Left ventricle myocardium inferior (tissue), 1 donor: Measurements from ENCODE around the gene CHP2. TPM values are rescaled to one million over a fixed set of nuclear protein-coding genes. Genes with fewer than 3 reads are reported as not detected.
"Not testable (repeated sequence)": the region's sequence is repeated elsewhere in the genome, so short reads cannot be mapped to it uniquely, and the experiment has no call there.

Experiments used
- DNase-seq: peaks from one replicate; pipeline ENCODE4 v3.0.0-alpha.2; 2020
- H3K27ac ChIP-seq: fragments of 200-600 bp; replicated peaks from 2 replicates; pipeline ENCODE4 v1.8.0; 2021
- H3K27me3 ChIP-seq: fragments of 200-600 bp; 2 replicates; pipeline ENCODE4 v1.8.0; 2021; ENCODE audit warnings: low read depth
- H3K36me3 ChIP-seq: fragments of 200-600 bp; 2 replicates; pipeline ENCODE4 v1.8.0; 2021
- H3K4me1 ChIP-seq: fragments of 200-600 bp; 2 replicates; pipeline ENCODE4 v1.8.0; 2021
- H3K4me3 ChIP-seq: fragments of 200-600 bp; 2 replicates; pipeline ENCODE4 v1.8.0; 2021; ENCODE audit warnings: mild to moderate bottlenecking, moderate library complexity
- H3K9me3 ChIP-seq: fragments of 200-600 bp; replicated peaks from 2 replicates; pipeline ENCODE4 v1.8.0; 2021
- CTCF ChIP-seq: fragments of 200-600 bp; IDR thresholded peaks from 2 replicates; pipeline ENCODE4 v1.8.0; 2021; ENCODE audit warnings: antibody characterized with exemption, mild to moderate bottlenecking, borderline replicate concordance
- intact Hi-C: fragments of 100-400 bp; cut with micrococcal nuclease; formaldehyde crosslinking; loops from one replicate; pipeline ENCODE4 v1.11.0; 2022
- total RNA-seq: library from RNA; stranded (reverse); fragmentation: NEBNext Ultra II Directional; extraction: Animal tissue kit (Norgen Biotek cat#: 25700); gene quantifications from one replicate; pipeline ENCODE4 v1.2.1, GENCODE V29; 2021
- donor health status: DM: no; HTN: yes; CAD: no; lungs with severe emphysema.

CHP2 gene
- total RNA-seq, 1 donor from 2014 or later = not detected

GRCh38 chr16:23724785-23725131 lies 30.1 kb upstream of the CHP2 start:
- Histone ChIP-seq H3K36me3 (no peaks in the 10 kb centered on the region), H3K4me3 (no peak overlapping the region), H3K27me3 (peaks cover 29% of the 10 kb centered on the region), H3K9me3 (peaks cover 26% of the 10 kb centered on the region), H3K27ac (no peak overlapping the region), H3K4me1 (no peaks in the 10 kb centered on the region)
- DNase-seq = no peak
- intact Hi-C loops = no loop called here
- no peak for TF ChIP-seq CTCF

- Histone ChIP-seq H3K4me1 (no peaks in the 10 kb centered on the region), H3K27me3 (peaks cover 27% of the 10 kb centered on the region), H3K36me3 (no peaks in the 10 kb centered on the region), H3K27ac (no peak overlapping the region), H3K9me3 (peaks cover 25% of the 10 kb centered on the region), H3K4me3 (no peak overlapping the region)
- DNase-seq = no peak
- intact Hi-C loops = no loop called here
- no peak for TF ChIP-seq CTCF
These were observed 28.1 kb upstream of the CHP2 start for GRCh38 chr16:23726710-23727109.

GRCh38 chr16:23728112-23728477 lies 26.7 kb upstream of the CHP2 start:
- intact Hi-C loops = no loop called here
- Histone ChIP-seq H3K4me3 (no peak overlapping the region), H3K27ac (no peak overlapping the region), H3K4me1 (no peaks in the 10 kb centered on the region), H3K27me3 (peaks cover 36% of the 10 kb centered on the region), H3K9me3 (peaks cover 11% of the 10 kb centered on the region), H3K36me3 (no peaks in the 10 kb centered on the region)
- no peak for DNase-seq
- no peak for TF ChIP-seq CTCF

- Histone ChIP-seq H3K36me3 (no peaks in the 10 kb centered on the region), H3K9me3 (no peaks in the 10 kb centered on the region), H3K27me3 (peaks cover 45% of the 10 kb centered on the region), H3K27ac (no peak overlapping the region), H3K4me3 (no peak overlapping the region), H3K4me1 (no peaks in the 10 kb centered on the region)
- intact Hi-C loops = loop anchor here (10.0 kb wide), 1 partner anchor 305 kb away; no protein-coding TSS in a partner anchor
- DNase-seq = no peak
- TF ChIP-seq CTCF = no peak
These were observed 25.1 kb upstream of the CHP2 start for GRCh38 chr16:23729503-23730424.

DNA sequence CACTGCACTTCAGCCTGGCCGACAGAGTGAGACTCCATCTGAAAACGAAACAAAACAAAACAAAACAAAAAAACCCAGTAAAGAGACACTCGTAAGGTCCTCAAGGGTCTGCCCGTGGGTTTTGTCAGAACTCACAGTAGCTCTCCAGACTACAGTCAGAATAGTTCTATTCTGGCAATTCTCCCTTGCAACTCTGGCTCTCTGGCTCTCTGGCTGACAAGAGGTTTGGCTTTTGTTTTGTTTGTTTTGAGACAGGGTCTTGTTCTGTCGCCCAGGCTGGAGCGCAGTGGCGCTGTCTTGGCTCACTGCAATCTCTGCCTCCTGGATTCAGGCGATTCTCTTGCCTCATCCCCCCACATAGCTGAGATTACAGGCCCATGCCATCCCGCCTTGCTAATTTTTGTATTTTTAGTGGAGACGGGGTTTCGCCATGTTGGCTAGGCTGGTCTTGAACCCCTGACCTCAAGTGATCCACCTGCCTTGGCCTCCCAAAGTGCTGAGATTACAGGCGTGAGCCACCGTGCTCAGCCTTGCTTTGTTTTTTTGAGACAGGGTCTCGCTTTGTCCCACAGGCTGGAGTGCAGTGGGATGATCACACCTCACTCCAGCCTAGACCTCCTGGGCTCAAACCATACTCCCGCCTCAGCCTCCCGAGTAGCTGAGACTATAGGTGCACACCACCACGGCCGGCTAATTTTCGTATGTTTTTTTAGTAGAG lies 20.5 kb upstream of the CHP2 start:
- no peaks in the 10 kb centered on the region for H3K9me3 ChIP-seq
- H3K4me3 ChIP-seq = no peak overlapping the region
- peaks cover 68% of the 10 kb centered on the region for H3K27me3 ChIP-seq
- no peaks in the 10 kb centered on the region for H3K4me1 ChIP-seq
- no peak for DNase-seq
- no peak for TF ChIP-seq CTCF
- no peaks in the 10 kb centered on the region for H3K36me3 ChIP-seq
- intact Hi-C loops = loop anchor here (10.0 kb wide), 1 partner anchor 300 kb away; no protein-coding TSS in a partner anchor
- no peak overlapping the region for H3K27ac ChIP-seq

DNA sequence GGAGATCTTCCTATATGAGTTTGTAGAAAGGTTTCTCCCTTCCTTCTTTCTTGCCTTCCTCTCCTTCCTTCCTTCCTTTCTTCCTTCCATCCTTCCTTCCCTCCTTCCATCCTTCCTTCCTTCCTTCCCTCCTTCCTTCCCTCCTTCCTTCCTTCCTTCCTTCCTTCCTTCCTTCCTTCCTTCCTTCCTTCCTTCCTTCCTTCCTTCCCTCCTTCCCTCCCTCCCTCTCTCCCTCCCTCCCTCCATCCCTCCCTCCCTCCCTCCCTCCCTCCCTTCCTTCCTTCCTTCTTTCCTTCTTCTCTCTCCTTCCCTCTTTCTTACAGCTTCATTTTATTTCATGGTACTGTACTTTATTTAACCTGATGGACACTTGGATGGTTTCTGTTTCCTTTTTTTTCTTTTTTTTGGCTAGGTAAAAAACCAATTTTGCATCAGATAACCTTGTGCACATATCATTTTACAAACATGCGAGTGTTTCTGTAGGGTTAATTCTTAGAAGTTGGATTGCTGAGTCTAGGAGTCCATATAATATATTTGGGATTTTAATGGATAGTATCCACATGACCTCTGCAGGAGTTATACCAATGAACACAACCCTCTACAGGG lies 17.3 kb upstream of the CHP2 start:
- H3K4me1 ChIP-seq, H3K27ac ChIP-seq: not testable (repeated sequence)
- intact Hi-C loops = loop anchor here (10.0 kb wide), 1 partner anchor 297 kb away; no protein-coding TSS in a partner anchor

More for the DNA sequence above, 17.3 kb upstream of the CHP2 start:
- DNase-seq, H3K9me3 ChIP-seq, H3K36me3 ChIP-seq, H3K4me3 ChIP-seq: not testable (repeated sequence)
- H3K27me3 ChIP-seq = peaks cover 80% of the 10 kb centered on the region
